NCI-H146 treated with DMSO at 0.1 percent for 48 hours (cell line): Measurements from ENCODE around the gene ITGBL1.
A peak's percentile ranks its signal among the peaks of the same experiment; 100 is the strongest.

Experiments used
- DNase-seq: peaks from one replicate; lab custom pipeline; 2025; ENCODE audit not compliant: unreplicated experiment; lab: John Stamatoyannopoulos, UW

Gene ITGBL1

GRCh38 chr13:101450749-101451130, 1.7 kb upstream of the ITGBL1 start:
- DNase-seq = no peak

GRCh38 chr13:101451641-101452040, 834 bp upstream of the ITGBL1 start:
- DNase-seq = no peak

GRCh38 chr13:101453784-101454201, 1.3 kb downstream of the ITGBL1 start:
- peak; percentile 43 for DNase-seq

- no peak for DNase-seq
These were observed 2.3 kb downstream of the ITGBL1 start for GRCh38 chr13:101454767-101455166.

GRCh38 chr13:101455863-101456262, 3.4 kb downstream of the ITGBL1 start:
- no peak for DNase-seq

- no peak for DNase-seq
These were observed 4.7 kb downstream of the ITGBL1 start for GRCh38 chr13:101457176-101457575.

- no peak for DNase-seq
These were observed 13.4 kb downstream of the ITGBL1 start for GRCh38 chr13:101465877-101466276.

- no peak for DNase-seq
These were observed 14.9 kb downstream of the ITGBL1 start for GRCh38 chr13:101467415-101467814.

GRCh38 chr13:101473458-101473857, 21.0 kb downstream of the ITGBL1 start:
- no peak for DNase-seq

GRCh38 chr13:101474419-101474957, 22.0 kb downstream of the ITGBL1 start:
- peak; percentile 15 for DNase-seq

GRCh38 chr13:101475536-101475935, 23.1 kb downstream of the ITGBL1 start:
- DNase-seq = no peak

- no peak for DNase-seq
These were observed 28.9 kb downstream of the ITGBL1 start for GRCh38 chr13:101481421-101481820.

- DNase-seq = peak; percentile 79
These were observed 34.4 kb downstream of the ITGBL1 start for GRCh38 chr13:101486708-101487437.

- DNase-seq = no peak
These were observed 35.0 kb downstream of the ITGBL1 start for GRCh38 chr13:101487438-101487830.

- no peak for DNase-seq
These were observed 36.3 kb downstream of the ITGBL1 start for GRCh38 chr13:101488734-101489133.

- DNase-seq = no peak
These were observed 37.3 kb downstream of the ITGBL1 start for GRCh38 chr13:101489643-101490405.

GRCh38 chr13:101490406-101491015, 38.0 kb downstream of the ITGBL1 start:
- DNase-seq = no peak

- DNase-seq = no peak
These were observed 39.9 kb downstream of the ITGBL1 start for GRCh38 chr13:101492251-101492910.

GRCh38 chr13:101493541-101493940, 41.1 kb downstream of the ITGBL1 start:
- DNase-seq = no peak

GRCh38 chr13:101499406-101499805, 46.9 kb downstream of the ITGBL1 start:
- no peak for DNase-seq

- DNase-seq = no peak
These were observed 50.1 kb downstream of the ITGBL1 start for GRCh38 chr13:101502618-101503017.
